Measurements from ENCODE around the gene TSPAN14. TPM values are rescaled to one million over a fixed set of nuclear protein-coding genes. Genes with fewer than 3 reads are reported as not detected.

TSPAN14 gene
- total RNA-seq, 4 donors from 2014 or later, result 37.1 to 110 (median 66.1) TPM

DNA sequence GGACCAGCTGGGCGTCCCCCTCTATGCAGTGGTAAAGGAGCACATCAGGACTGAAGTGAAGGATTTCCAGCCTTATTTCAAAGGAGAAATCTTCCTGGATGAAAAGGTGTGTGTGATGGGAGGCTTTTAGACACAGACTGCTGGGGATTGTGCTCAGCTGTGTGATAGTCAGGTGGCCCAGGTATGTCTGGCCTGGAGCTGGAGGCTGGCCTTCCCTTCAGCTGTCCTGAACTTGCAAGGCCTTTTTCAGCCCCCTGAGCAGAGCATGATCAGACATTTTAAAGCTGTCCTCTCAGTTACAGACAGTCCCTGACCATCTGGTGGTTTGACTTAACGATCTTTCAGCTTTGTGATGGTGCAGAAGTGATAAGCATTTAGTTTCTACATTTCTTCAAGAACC, 28.2 kb upstream of the TSPAN14 start:
- no peak overlapping the region for H3K27ac ChIP-seq
- no peak for DNase-seq
- no peaks in the 10 kb centered on the region for H3K4me1 ChIP-seq
- H3K9me3 ChIP-seq, result no peaks in the 10 kb centered on the region
- H3K27me3 ChIP-seq, result no peaks in the 10 kb centered on the region
- no peak for TF ChIP-seq POLR2A (IDR thresholded peaks at IDR 0.05)
- TF ChIP-seq, protein P1, sequence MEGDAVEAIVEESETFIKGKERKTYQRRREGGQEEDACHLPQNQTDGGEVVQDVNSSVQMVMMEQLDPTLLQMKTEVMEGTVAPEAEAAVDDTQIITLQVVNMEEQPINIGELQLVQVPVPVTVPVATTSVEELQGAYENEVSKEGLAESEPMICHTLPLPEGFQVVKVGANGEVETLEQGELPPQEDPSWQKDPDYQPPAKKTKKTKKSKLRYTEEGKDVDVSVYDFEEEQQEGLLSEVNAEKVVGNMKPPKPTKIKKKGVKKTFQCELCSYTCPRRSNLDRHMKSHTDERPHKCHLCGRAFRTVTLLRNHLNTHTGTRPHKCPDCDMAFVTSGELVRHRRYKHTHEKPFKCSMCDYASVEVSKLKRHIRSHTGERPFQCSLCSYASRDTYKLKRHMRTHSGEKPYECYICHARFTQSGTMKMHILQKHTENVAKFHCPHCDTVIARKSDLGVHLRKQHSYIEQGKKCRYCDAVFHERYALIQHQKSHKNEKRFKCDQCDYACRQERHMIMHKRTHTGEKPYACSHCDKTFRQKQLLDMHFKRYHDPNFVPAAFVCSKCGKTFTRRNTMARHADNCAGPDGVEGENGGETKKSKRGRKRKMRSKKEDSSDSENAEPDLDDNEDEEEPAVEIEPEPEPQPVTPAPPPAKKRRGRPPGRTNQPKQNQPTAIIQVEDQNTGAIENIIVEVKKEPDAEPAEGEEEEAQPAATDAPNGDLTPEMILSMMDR (IDR thresholded peaks at IDR 0.05), result no peak
- H3K36me3 ChIP-seq, result no peaks in the 10 kb centered on the region
- intact Hi-C loops (cut with DNase I; ENCODE audit: low total_unique reads), result no loop called here
- no peak overlapping the region for H3K4me3 ChIP-seq

DNA sequence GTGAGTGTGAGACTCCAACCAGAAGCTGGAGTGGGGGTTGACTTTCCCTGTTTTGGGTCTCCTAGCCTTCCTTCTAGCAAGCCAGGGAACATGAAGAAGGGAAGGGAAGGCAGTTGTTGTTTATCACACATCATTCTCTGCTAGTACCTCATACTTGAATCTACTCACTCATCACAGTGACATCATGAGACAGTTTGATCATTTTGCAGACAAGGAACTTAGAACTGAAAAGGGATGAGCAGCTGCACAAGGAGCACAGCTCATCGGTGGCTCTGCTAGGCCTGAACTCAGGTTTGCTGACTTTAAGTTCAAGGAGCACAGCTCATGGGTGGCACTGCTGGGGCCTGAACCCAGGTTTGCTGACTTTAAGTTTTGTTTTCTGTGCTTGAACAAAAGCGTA, 26.6 kb upstream of the TSPAN14 start:
- no peak for DNase-seq
- Histone ChIP-seq H3K27ac (no peak overlapping the region), H3K36me3 (no peaks in the 10 kb centered on the region), H3K4me1 (no peaks in the 10 kb centered on the region), H3K9me3 (no peaks in the 10 kb centered on the region), H3K27me3 (no peaks in the 10 kb centered on the region), H3K4me3 (no peak overlapping the region)
- intact Hi-C loops (cut with DNase I; ENCODE audit: low total_unique reads), result no loop called here
- TF ChIP-seq, protein P1 (IDR thresholded peaks at IDR 0.05), result no peak
- TF ChIP-seq POLR2A (IDR thresholded peaks at IDR 0.05), result no peak

DNA sequence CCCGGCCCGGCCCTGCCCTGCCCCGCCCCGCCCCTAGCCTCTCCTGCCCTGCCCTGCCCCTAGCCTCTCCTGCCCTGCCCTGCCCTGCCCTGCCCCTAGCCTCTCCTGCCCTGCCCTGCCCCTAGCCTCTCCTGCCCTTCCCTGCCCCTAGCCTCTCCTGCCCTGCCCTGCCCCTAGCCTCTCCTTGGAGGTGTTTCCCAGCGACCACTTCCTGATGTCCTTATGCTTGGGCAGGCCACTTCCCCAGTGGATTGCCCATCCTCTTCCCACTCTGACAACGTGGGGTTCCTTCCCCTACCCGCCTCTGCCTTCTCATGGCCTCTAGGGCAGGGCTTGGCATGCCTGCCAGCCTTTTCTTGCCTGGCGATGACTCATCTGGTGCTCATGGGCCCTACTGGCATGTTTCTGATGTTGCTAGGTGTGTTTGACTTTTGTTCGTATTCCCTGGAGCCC, 24.6 kb upstream of the TSPAN14 start:
- no peak for DNase-seq
- Histone ChIP-seq H3K9me3 (no peaks in the 10 kb centered on the region), H3K27ac (no peak overlapping the region), H3K4me1 (no peaks in the 10 kb centered on the region), H3K4me3 (no peak overlapping the region), H3K27me3 (no peaks in the 10 kb centered on the region), H3K36me3 (no peaks in the 10 kb centered on the region)
- TF ChIP-seq POLR2A (IDR thresholded peaks at IDR 0.05), result no peak
- TF ChIP-seq, protein P1 (IDR thresholded peaks at IDR 0.05), result no peak
- intact Hi-C loops (cut with DNase I; ENCODE audit: low total_unique reads), result no loop called here

DNA sequence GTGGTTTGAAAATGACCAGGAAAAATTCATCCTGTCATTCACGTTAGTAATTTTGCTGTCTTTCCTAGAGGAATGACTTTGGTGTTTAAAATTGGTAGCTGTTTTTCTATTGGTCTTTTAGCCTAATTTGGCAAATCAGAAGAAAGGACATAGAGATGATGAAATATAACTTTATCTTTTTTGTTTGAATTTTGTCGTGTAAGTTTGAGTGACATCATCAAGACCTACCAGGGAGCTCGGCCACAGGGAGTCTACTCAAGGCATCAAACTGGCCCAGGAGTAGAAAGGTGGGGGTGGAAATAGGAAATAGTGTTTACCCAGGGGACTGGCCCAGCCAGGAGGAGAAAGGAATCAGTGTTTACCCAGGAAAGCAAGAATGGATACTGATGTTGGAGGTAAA, 21.0 kb upstream of the TSPAN14 start:
- intact Hi-C loops (cut with DNase I; ENCODE audit: low total_unique reads), result no loop called here
- no peak for TF ChIP-seq POLR2A (IDR thresholded peaks at IDR 0.05)
- TF ChIP-seq, protein P1 (IDR thresholded peaks at IDR 0.05), result no peak
- H3K36me3 ChIP-seq, result no peaks in the 10 kb centered on the region

DNA sequence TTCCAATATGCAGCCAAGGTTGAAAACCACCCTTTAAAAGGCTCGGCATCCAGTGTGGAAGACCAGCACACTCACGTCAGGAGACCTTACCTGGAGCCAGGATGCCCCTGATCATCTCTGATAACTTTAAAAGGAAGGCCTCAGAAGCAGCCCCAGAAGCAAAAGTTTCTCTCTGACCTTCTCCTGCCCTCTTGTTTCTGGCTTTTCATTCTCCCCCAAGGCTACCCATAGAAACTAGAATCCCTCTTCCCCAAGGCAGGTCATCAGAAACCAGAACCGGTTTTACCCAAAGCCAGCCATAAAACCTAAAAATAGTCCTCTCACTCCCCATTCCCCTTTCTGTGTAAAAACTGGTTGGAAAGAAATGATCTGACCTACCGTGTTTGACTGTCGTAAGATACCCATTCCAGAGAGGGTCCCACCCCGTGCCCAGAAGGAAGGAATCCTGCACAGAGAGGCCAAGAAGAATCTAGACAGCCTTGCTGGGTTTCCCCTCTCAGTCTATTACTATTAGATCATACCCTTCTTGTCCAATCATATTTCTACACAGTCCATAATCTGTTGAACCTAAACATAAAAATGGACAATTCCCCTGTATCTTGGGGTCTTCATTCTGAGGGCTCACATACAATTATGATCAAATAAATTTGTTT, 17.5 kb upstream of the TSPAN14 start:
- H3K9me3 ChIP-seq, result no peaks in the 10 kb centered on the region
- no peak for DNase-seq
- intact Hi-C loops (cut with DNase I; ENCODE audit: low total_unique reads), result no loop called here
- H3K36me3 ChIP-seq, result no peaks in the 10 kb centered on the region
- TF ChIP-seq, protein P1 (IDR thresholded peaks at IDR 0.05), result no peak
- TF ChIP-seq POLR2A (IDR thresholded peaks at IDR 0.05), result no peak
- no peak overlapping the region for H3K4me3 ChIP-seq
- H3K27ac ChIP-seq, result no peak overlapping the region
- no peaks in the 10 kb centered on the region for H3K27me3 ChIP-seq
- no peaks in the 10 kb centered on the region for H3K4me1 ChIP-seq

More for the DNA sequence above, 21.0 kb upstream of the TSPAN14 start:
- Histone ChIP-seq H3K27ac (no peak overlapping the region), H3K27me3 (no peaks in the 10 kb centered on the region), H3K9me3 (no peaks in the 10 kb centered on the region), H3K4me3 (no peak overlapping the region), H3K4me1 (no peaks in the 10 kb centered on the region)
- no peak for DNase-seq
